Measurements from ENCODE around the gene C16orf89. TPM values are rescaled to one million over a fixed set of nuclear protein-coding genes. Genes with fewer than 3 reads are reported as not detected.

Gene C16orf89
- polyA plus RNA-seq, 3 donors: not detected

DNA sequence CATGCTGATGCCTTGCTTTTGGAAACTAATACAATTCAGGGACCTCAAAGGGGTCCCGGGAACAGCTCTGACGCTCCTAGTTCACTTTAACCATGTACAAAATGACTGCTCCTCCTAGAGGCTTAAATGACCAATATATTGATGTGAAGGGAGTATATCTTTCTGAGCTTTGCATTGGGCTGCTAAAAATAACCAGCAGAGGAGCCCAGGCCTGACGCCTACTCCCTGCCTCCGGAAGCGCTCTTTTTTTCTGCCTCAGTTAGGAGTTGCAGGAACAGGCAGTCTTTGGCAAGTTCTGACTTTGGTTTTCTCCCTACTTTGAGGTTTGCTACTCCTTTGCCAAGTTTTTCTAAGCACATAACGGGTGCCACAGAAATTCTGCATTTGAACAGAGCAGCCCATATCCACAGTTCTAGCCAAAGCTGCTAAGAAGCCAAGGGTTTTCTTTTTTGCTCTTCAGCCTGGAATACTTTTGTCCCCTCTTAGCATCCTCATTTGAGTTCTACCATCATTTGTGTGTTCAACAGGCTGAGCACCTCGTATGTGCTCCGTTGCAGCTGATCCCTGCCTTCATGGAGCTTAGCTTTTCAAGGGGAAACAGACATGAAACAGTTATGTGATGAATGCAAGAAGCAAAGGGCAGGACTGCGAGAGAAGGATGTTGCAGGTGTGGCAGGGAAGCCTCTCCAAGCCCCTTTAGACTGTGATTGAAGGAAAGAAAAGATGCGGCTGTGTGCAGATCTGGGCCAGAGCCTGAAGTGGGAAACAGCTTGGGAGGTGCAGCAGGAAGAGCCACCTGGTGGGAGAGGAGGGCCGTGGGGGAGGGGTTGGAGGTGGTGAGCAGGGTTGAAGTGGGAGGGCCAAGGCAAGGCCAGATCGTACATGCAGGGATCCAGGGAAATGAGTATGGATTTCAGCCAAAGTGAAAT lies 29.3 kb downstream of the C16orf89 start:
- peaks cover 14% of the 10 kb centered on the region for H4K20me1 ChIP-seq (ENCODE audit: insufficient read depth, low read length)
- no peaks in the 10 kb centered on the region for H3K9me3 ChIP-seq (replicated peaks in 1 of 2; ENCODE audit: control insufficient read depth in 1 of 2, insufficient read depth in 1 of 2, low read length in 2 of 2)
- peaks cover 26% of the 10 kb centered on the region for H3K4me1 Mint-ChIP-seq
- peaks cover 8% of the 10 kb centered on the region for H3K79me2 ChIP-seq (ENCODE audit: insufficient read depth, low read length)
- H3K36me3 ChIP-seq (replicated peaks in 1 of 2; ENCODE audit: control insufficient read depth in 1 of 2, insufficient read depth in 2 of 2, low read length in 2 of 2): peaks cover 0 to 2% of the 10 kb centered on the region in 2 donors
- TF ChIP-seq, protein P1, sequence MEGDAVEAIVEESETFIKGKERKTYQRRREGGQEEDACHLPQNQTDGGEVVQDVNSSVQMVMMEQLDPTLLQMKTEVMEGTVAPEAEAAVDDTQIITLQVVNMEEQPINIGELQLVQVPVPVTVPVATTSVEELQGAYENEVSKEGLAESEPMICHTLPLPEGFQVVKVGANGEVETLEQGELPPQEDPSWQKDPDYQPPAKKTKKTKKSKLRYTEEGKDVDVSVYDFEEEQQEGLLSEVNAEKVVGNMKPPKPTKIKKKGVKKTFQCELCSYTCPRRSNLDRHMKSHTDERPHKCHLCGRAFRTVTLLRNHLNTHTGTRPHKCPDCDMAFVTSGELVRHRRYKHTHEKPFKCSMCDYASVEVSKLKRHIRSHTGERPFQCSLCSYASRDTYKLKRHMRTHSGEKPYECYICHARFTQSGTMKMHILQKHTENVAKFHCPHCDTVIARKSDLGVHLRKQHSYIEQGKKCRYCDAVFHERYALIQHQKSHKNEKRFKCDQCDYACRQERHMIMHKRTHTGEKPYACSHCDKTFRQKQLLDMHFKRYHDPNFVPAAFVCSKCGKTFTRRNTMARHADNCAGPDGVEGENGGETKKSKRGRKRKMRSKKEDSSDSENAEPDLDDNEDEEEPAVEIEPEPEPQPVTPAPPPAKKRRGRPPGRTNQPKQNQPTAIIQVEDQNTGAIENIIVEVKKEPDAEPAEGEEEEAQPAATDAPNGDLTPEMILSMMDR (IDR thresholded peaks at IDR 0.05): no peak
- H3K27me3 Mint-ChIP-seq (ENCODE audit: low read depth in 3 of 3): peaks cover 4 to 10% (median 6%) of the 10 kb centered on the region in 3 donors
- no peak overlapping the region for H3K4me3 ChIP-seq (replicated peaks in 1 of 3; ENCODE audit: low read depth in 2 of 3, low read length in 3 of 3)
- no peak overlapping the region for H2AFZ ChIP-seq (ENCODE audit: insufficient read depth, low read depth, low read length, poor library complexity, severe bottlenecking)
- no peak overlapping the region for H3K9ac ChIP-seq (ENCODE audit: insufficient read depth, low read length, poor library complexity, severe bottlenecking)
- no peak overlapping the region for H3K27ac ChIP-seq (ENCODE audit: low read depth in 1 of 2, low read length in 2 of 2)
- H3K9me3 Mint-ChIP-seq: peaks cover 0 to 2% (median 0%) of the 10 kb centered on the region in 7 donors
- H3K27me3 ChIP-seq (ENCODE audit: control insufficient read depth in 2 of 2, insufficient read depth in 2 of 2, low read length in 2 of 2): no peaks in the 10 kb centered on the region
- intact Hi-C loops (cut with micrococcal nuclease): no loop called here
- H3K36me3 Mint-ChIP-seq: peaks cover 4 to 5% of the 10 kb centered on the region in 2 donors
- 89% methylated on average over 9 of the region's 12 CpGs for WGBS (ENCODE audit: insufficient coverage)
- peak overlapping the region in 1 of 2 donors; percentile 42 for H3K4me3 Mint-ChIP-seq
- no peak for DNase-seq
- H3K4me1 ChIP-seq (ENCODE audit: control insufficient read depth in 1 of 2, insufficient read depth in 2 of 2, low read length in 2 of 2): peaks cover 18 to 21% of the 10 kb centered on the region in 2 donors
- no peak overlapping the region for H3K4me2 ChIP-seq (replicated peaks; ENCODE audit: extremely low read depth, low read length, poor library complexity, severe bottlenecking)
- peak overlapping the region in 1 of 7 donors; percentile 4 for H3K27ac Mint-ChIP-seq

DNA sequence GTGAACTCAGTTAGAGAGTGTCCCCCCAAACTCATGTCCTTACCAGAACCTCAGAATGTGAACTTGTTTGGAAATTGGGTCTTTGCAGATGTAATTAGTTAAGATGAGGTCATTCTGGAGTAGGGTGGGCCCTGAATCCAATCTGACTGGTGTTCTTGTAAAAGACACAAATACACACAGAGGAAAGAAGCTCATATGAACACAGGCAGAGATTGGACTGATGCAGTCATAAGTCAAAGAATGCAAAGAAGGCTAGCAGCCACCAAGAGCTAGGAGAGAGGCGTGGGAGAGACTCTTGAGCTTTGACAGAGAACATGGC lies 29.9 kb downstream of the C16orf89 start:
- Histone ChIP-seq H2AFZ (ENCODE audit: insufficient read depth, low read depth, low read length, poor library complexity, severe bottlenecking) (no peak overlapping the region), H3K9me3 (replicated peaks in 1 of 2; ENCODE audit: control insufficient read depth in 1 of 2, insufficient read depth in 1 of 2, low read length in 2 of 2) (no peaks in the 10 kb centered on the region), H3K4me1 (ENCODE audit: control insufficient read depth in 1 of 2, insufficient read depth in 2 of 2, low read length in 2 of 2) (peaks cover 18 to 21% of the 10 kb centered on the region in 2 donors), H3K27me3 (ENCODE audit: control insufficient read depth in 2 of 2, insufficient read depth in 2 of 2, low read length in 2 of 2) (no peaks in the 10 kb centered on the region), H4K20me1 (ENCODE audit: insufficient read depth, low read length) (peaks cover 14% of the 10 kb centered on the region), H3K9ac (ENCODE audit: insufficient read depth, low read length, poor library complexity, severe bottlenecking) (no peak overlapping the region), H3K36me3 (replicated peaks in 1 of 2; ENCODE audit: control insufficient read depth in 1 of 2, insufficient read depth in 2 of 2, low read length in 2 of 2) (peaks cover 0 to 8% of the 10 kb centered on the region in 2 donors), H3K4me3 (replicated peaks in 1 of 3; ENCODE audit: low read depth in 2 of 3, low read length in 3 of 3) (no peak overlapping the region), H3K79me2 (ENCODE audit: insufficient read depth, low read length) (peaks cover 8% of the 10 kb centered on the region), H3K4me2 (replicated peaks; ENCODE audit: extremely low read depth, low read length, poor library complexity, severe bottlenecking) (no peak overlapping the region), H3K27ac (ENCODE audit: low read depth in 1 of 2, low read length in 2 of 2) (no peak overlapping the region)
- Mint-ChIP-seq H3K36me3 (peaks cover 10% of the 10 kb centered on the region in 2 donors), H3K27me3 (ENCODE audit: low read depth in 3 of 3) (peaks cover 2 to 7% (median 4%) of the 10 kb centered on the region in 3 donors), H3K4me3 (no peak overlapping the region), H3K27ac (no peak overlapping the region), H3K9me3 (peaks cover 0 to 2% (median 0%) of the 10 kb centered on the region in 7 donors), H3K4me1 (peaks cover 27% of the 10 kb centered on the region)
- no peak for DNase-seq
- intact Hi-C loops (cut with micrococcal nuclease): no loop called here
- TF ChIP-seq, protein P1 (IDR thresholded peaks at IDR 0.05): no peak
- 100% methylated on average over 1 of the region's 1 CpG for WGBS (ENCODE audit: insufficient coverage)

All from CD14-positive monocyte (primary cell).